22Rv1 (cell line): ENCODE results near the gene KLHL42.

Experiments
- ZFX ChIP-seq: fragments of 450-650 bp; IDR thresholded peaks from 2 replicates; pipeline ENCODE4 v1.6.1; 2017; ENCODE audit warnings: antibody characterized with exemption, borderline replicate concordance
- TF ChIP-seq, protein P1 (sequence below): fragments of 450-650 bp; IDR thresholded peaks from 2 replicates; pipeline ENCODE4 v1.5.1; 2017; ENCODE audit warnings: mild to moderate bottlenecking

DNA sequence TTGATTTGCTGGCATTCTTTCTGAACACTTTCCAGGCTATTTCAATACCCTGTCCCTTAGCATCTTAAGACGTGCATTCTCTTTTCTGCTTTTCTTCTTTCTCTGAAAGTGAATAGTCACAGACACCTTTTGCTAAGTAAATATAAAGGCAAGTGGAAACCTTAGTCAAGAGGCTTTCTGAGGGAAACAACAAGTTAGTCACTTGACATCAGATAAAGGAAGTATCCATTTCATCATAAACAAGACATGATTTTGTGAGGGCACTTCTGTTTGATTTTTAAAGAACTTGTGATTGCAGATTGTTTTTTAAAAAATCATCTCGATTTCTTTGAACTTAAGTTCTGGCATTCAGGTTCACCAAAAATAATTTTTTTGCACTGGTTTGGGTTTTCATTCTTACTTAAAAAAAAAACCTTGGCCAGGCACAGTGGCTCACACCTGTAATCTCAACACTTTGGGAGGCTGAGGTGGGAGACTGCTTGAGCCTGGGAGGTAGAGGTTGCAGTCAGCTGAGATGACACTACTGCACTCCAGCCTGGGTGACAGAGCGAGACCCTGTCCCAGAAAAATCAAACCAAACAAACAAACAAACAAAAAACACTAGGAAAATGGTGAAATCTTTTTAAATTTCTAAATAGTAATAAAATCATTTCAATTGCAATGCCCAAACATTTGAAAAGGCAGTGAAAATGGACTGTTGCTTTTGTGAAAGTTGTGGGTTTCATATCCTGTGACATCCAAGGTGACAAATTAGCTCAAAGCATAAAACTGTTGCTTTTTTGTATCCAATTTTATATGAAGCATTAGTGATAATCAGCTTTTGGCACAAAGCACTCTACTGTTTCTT lies 8.3 kb upstream of the KLHL42 start:
- TF ChIP-seq, protein P1, sequence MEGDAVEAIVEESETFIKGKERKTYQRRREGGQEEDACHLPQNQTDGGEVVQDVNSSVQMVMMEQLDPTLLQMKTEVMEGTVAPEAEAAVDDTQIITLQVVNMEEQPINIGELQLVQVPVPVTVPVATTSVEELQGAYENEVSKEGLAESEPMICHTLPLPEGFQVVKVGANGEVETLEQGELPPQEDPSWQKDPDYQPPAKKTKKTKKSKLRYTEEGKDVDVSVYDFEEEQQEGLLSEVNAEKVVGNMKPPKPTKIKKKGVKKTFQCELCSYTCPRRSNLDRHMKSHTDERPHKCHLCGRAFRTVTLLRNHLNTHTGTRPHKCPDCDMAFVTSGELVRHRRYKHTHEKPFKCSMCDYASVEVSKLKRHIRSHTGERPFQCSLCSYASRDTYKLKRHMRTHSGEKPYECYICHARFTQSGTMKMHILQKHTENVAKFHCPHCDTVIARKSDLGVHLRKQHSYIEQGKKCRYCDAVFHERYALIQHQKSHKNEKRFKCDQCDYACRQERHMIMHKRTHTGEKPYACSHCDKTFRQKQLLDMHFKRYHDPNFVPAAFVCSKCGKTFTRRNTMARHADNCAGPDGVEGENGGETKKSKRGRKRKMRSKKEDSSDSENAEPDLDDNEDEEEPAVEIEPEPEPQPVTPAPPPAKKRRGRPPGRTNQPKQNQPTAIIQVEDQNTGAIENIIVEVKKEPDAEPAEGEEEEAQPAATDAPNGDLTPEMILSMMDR, result no peak
- TF ChIP-seq ZFX, result no peak
